Stomach (tissue), 9 donors: Measurements from ENCODE around the gene APEH. TPM values are rescaled to one million over a fixed set of nuclear protein-coding genes. Genes with fewer than 3 reads are reported as not detected.

Experiments used
- DNase-seq, 2 donors: peaks; one replicate each; pipeline versions ENCODE4 v3.0.0 to v3.0.0-alpha.2; 2013 to 2019
- H3K27ac ChIP-seq, 5 donors: fragments of 200-600 bp in 4 of 5; sonication (generic) in 4 of 5; one replicate each; pipeline ENCODE4 v1.5.1; 2013 to 2019; ENCODE audit warnings: mild to moderate bottlenecking in 1 of 5, moderate library complexity in 1 of 5
- H3K27me3 ChIP-seq, 3 donors: fragments of 200-600 bp; sonication (generic); one replicate each; pipeline ENCODE4 v1.5.1; 2017 to 2019; ENCODE audit warnings: mixed run types in 1 of 3
- H3K36me3 ChIP-seq, 4 donors: fragments of 200-600 bp; sonication (generic); 1 replicate in 3 of 4; 2 replicates in 1 of 4; pipeline ENCODE4 v1.5.1; 2016 to 2019
- H3K4me1 ChIP-seq, 4 donors: fragments of 200-600 bp; sonication (generic); one replicate each; pipeline ENCODE4 v1.5.1; 2016 to 2019
- H3K4me3 ChIP-seq, 4 donors: fragments of 200-600 bp; sonication (generic) in 3 of 4; one replicate each; pipeline ENCODE4 v1.5.1; 2016 to 2019; ENCODE audit warnings: mild to moderate bottlenecking in 1 of 4
- H3K9me3 ChIP-seq, 4 donors: fragments of 200-600 bp; sonication (generic); one replicate each; pipeline ENCODE4 v1.5.1; 2016 to 2019
- CTCF ChIP-seq, 7 experiments: fragments of 450-650 bp in 4 of 7; fragments of 200-600 bp in 3 of 7; sonication (generic) in 3 of 7; IDR thresholded peaks; one replicate each; pipeline ENCODE4 v1.5.1; 2016 to 2019; ENCODE audit warnings: antibody characterized with exemption in 7 of 7, control low read depth in 2 of 7, mild to moderate bottlenecking in 1 of 7
- EP300 ChIP-seq: sonication (generic); formaldehyde crosslinking; IDR thresholded peaks from one replicate; pipeline ENCODE4 v1.6.1; 2017; ENCODE audit warnings: antibody characterized with exemption
- POLR2A ChIP-seq, 4 donors: fragments of 450-650 bp; IDR thresholded peaks; one replicate each; pipeline ENCODE4 v1.6.1; 2016; ENCODE audit warnings: antibody characterized with exemption in 4 of 4, control low read depth in 2 of 4, mild to moderate bottlenecking in 1 of 4, moderate library complexity in 1 of 4
- POLR2AphosphoS5 ChIP-seq, 3 donors: sonication (generic); formaldehyde crosslinking; IDR thresholded peaks; one replicate each; pipeline ENCODE4 v1.6.1; 2016; ENCODE audit warnings: antibody characterized with exemption in 3 of 3
- WGBS, 5 donors: extraction: QIAGEN DNeasy Blood & Tissue Kit in 3 of 5; methylation state at CpG; one replicate each; pipeline versions ENCODE4 v1.1.5 to v1.1.7; 2013 to 2018; 5-methylcytosine and 5-hydroxymethylcytosine counted together
- intact Hi-C: fragments of 100-400 bp; cut with DNase I; formaldehyde crosslinking; loops from one replicate; pipeline ENCODE4 v1.15.1; 2023; ENCODE audit warnings: low total_unique reads
- polyA plus RNA-seq, 3 donors: library from polyadenylated mRNA; stranded (reverse); fragments of 200-250 nt; gene quantifications; one replicate each; pipeline ENCODE4 v1.2.3, GENCODE V29; 2013
- total RNA-seq, 5 donors: library from RNA; depleted of rRNA; stranded (reverse); fragments of >200 nt; gene quantifications; one replicate each; pipeline versions ENCODE4 v1.1.0 to v1.2.3, GENCODE V29; 2014 to 2016
- donor health status: healthy with polysubstance abuse.
- donor health status: Bipolar disorder and iron deficiency.
- donor health status: healthy.

Gene APEH
- total and polyA plus RNA-seq, 8 donors, result 23.9 to 104 (median 47.7) TPM

GRCh38 chr3:49630784-49631183 lies 43.4 kb upstream of the APEH start:
- intact Hi-C loops, result no loop called here
- TF ChIP-seq EP300 (no peak), CTCF (IDR thresholded peaks at IDR 0.05) (no peak), POLR2AphosphoS5 (IDR thresholded peaks at IDR 0.05) (no peak), POLR2A (IDR thresholded peaks at IDR 0.05) (no peak)
- no peaks in the 10 kb centered on the region for H3K4me1 ChIP-seq
- H3K27me3 ChIP-seq, result no peaks in the 10 kb centered on the region
- DNase-seq, result no peak
- no peak overlapping the region for H3K27ac ChIP-seq
- H3K36me3 ChIP-seq, result no peaks in the 10 kb centered on the region
- WGBS, 5 donors, result 73 to 92% (median 88%) methylated on average over 1 of the region's 1 CpG
- no peak overlapping the region for H3K4me3 ChIP-seq
- no peaks in the 10 kb centered on the region for H3K9me3 ChIP-seq

- H3K4me1 ChIP-seq, result no peaks in the 10 kb centered on the region
- H3K4me3 ChIP-seq, result no peak overlapping the region
These were observed 39.4 kb upstream of the APEH start for GRCh38 chr3:49634736-49635135.

GRCh38 chr3:49636883-49637609 lies 37.1 kb upstream of the APEH start:
- 57 to 66% (median 63%) methylated on average over 6 to 7 of the region's 7 CpGs for WGBS, 5 donors
- no peak for TF ChIP-seq POLR2A (IDR thresholded peaks at IDR 0.05)
- TF ChIP-seq CTCF (IDR thresholded peaks at IDR 0.05), result no peak
- Histone ChIP-seq H3K27ac (no peak overlapping the region), H3K4me1 (no peaks in the 10 kb centered on the region), H3K36me3 (no peaks in the 10 kb centered on the region), H3K27me3 (no peaks in the 10 kb centered on the region), H3K4me3 (no peak overlapping the region), H3K9me3 (no peaks in the 10 kb centered on the region)
- intact Hi-C loops, result no loop called here
- DNase-seq, result no peak

More at GRCh38 chr3:49634736-49635135, 39.4 kb upstream of the APEH start:
- TF ChIP-seq POLR2A (IDR thresholded peaks at IDR 0.05) (no peak), CTCF (IDR thresholded peaks at IDR 0.05) (no peak), POLR2AphosphoS5 (IDR thresholded peaks at IDR 0.05) (no peak), EP300 (no peak)
- WGBS, 5 donors, result 75 to 89% (median 77%) methylated on average over 3 of the region's 3 CpGs
- Histone ChIP-seq H3K27ac (no peak overlapping the region), H3K9me3 (no peaks in the 10 kb centered on the region), H3K27me3 (no peaks in the 10 kb centered on the region), H3K36me3 (no peaks in the 10 kb centered on the region)
- no peak for DNase-seq
- intact Hi-C loops, result no loop called here

DNA sequence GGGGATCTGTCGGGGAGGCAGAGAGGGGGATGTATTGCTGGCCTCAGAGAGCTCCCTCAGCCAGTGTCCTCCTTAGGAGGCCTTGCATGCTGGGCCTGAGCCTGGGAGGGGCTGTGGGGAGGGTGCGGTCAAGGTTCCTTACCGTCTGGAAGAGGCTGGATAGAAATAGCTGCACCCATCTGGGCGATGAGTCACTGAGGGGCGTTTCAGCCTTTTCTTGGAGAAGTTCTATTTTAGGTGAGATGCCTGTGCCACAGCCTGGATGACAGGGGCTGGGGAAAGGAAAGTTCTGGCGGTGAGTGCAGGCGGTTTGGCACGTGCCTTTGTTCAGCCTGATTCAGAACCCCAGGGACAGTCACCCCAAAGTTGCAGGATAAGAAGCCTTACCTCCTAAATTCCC lies 35.7 kb upstream of the APEH start:
- H3K27me3 ChIP-seq, result no peaks in the 10 kb centered on the region
- H3K27ac ChIP-seq, result no peak overlapping the region
- H3K9me3 ChIP-seq, result no peaks in the 10 kb centered on the region
- no peaks in the 10 kb centered on the region for H3K4me1 ChIP-seq
- peak in 1 of 2 donors; percentile 16 for DNase-seq
- intact Hi-C loops, result no loop called here
- no peak overlapping the region for H3K4me3 ChIP-seq
- H3K36me3 ChIP-seq, result no peaks in the 10 kb centered on the region
- WGBS, 5 donors, result 54 to 61% (median 61%) methylated on average over 7 to 8 of the region's 8 CpGs
- TF ChIP-seq CTCF (IDR thresholded peaks at IDR 0.05) (no peak), EP300 (no peak), POLR2A (IDR thresholded peaks at IDR 0.05) (no peak), POLR2AphosphoS5 (IDR thresholded peaks at IDR 0.05) (no peak)
